ENCODE results near the gene PCGF1. TPM values are rescaled to one million over a fixed set of nuclear protein-coding genes. Genes with fewer than 3 reads are reported as not detected.
A peak's percentile ranks its signal among the peaks of the same experiment; 100 is the strongest.

Gene PCGF1
- total and polyA plus RNA-seq, 2 of the 13 experiments (the other 11 are each of a cell fraction or from before 2014, with no cell fraction given), result 20.4 to 22.6 TPM

DNA sequence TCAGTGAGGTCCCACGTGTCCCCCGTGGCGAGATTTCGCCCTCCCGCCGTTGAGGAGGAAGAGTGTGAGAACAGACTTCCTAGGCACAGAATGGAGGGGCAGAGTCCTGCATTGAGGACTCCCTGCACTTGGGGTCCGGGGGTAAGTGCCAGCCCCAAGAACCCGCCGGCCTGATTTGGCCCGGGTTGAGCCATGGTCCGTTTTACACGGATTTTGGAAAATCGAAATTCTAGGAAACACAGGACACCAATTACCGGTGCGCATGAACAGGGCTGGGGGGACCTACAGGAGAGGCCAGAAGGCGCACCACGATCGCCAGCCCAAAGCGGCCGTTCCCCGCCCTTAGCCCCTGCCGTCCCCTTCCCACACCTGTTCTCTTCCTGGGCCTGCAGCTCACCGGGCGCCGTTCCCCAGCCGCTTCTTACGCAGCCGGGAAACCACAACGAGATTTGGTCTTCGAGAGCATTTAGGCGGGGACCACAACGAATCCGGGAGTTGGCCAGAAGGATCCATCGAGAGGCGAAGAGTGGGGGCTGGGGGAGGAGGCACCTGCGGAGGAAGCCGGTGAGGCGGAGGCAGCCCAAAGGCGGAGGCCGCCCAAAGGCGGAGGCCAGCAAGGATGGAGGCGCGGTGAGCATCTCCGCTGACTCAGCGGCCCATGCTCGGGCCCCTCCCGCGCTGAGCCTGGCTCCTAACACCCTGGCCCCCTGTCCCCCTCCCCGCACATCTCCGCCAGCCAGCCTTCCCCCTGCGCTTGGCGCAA is 6.3 kb upstream of the PCGF1 start:
- H3K27ac ChIP-seq (ENCODE audit: extremely low read length, insufficient read depth, low read length), result peak overlapping the region; percentile 27
- in situ Hi-C loops (cut with HindIII; ENCODE audit: extremely low pct_ligation_motif_present, low pct_unique_long_range_greater_than_20kb) (no loop called here), intact Hi-C loops (cut with micrococcal nuclease; ENCODE audit: unreplicated experiment) (no loop called here)
- no peak for DNase-seq (ENCODE audit: low spot score)
- H3K4me1 ChIP-seq (ENCODE audit: insufficient read depth, low read length), result peaks cover 48% of the 10 kb centered on the region
- POLR2A ChIA-PET, result interaction anchor here (1.0 to 2.4 kb wide), 7 partner anchors 8 to 31 kb away, joined by 3 to 31 read pairs (median 11); partner anchors contain the start of genes AUP1, CCDC142, DQX1 and HTRA2
- H3K79me2 ChIP-seq (ENCODE audit: insufficient read depth, low read length), result no peaks in the 10 kb centered on the region
- H3K9me3 ChIP-seq (ENCODE audit: low read length), result no peaks in the 10 kb centered on the region
- WGBS (ENCODE audit: low lambda C conversion rate), result 85% methylated on average over 52 of the region's 52 CpGs
- no TSS peak for BruUV-seq (replicated peaks)
- no peaks in the 10 kb centered on the region for H3K27me3 ChIP-seq (ENCODE audit: control insufficient read depth in 1 of 2, insufficient read depth in 2 of 2, low read length in 2 of 2)
- CTCF ChIA-PET (ENCODE audit: low intra/inter-chr PET ratio, low total read pairs), result no interaction called here
- H3K4me2 ChIP-seq (ENCODE audit: low read depth, low read length), result peak overlapping the region; percentile 75
- no peak for FAIRE-seq
- H3K9ac ChIP-seq (ENCODE audit: insufficient read depth, low read depth, low read length), result peak overlapping the region; percentile 68
- H2AFZ ChIP-seq (ENCODE audit: low read length), result no peak overlapping the region
- H3K4me3 ChIP-seq (replicated peaks in 1 of 3; ENCODE audit: insufficient read depth in 1 of 3, low read depth in 2 of 3, low read length in 3 of 3), result peak overlapping the region; percentile 43 to 63 (median 62); a peak in 5 of 6 replicates
- ATAC-seq, result no peak; the same call in 1 of the 3 replicates
- peaks cover 8% of the 10 kb centered on the region in 2 experiments; a peak in 4 of 5 replicates for H3K36me3 ChIP-seq (replicated peaks in 1 of 2; ENCODE audit: control insufficient read depth in 1 of 2, insufficient read depth in 2 of 2, low read length in 2 of 2)
- no peaks in the 10 kb centered on the region for H4K20me1 ChIP-seq (ENCODE audit: insufficient read depth, low read length)
- TF ChIP-seq, protein P1, sequence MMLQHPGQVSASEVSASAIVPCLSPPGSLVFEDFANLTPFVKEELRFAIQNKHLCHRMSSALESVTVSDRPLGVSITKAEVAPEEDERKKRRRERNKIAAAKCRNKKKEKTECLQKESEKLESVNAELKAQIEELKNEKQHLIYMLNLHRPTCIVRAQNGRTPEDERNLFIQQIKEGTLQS (CRISPR knock-in tag; IDR thresholded peaks at IDR 0.05), result no peak
- peak; percentile 38 to 62 for TF ChIP-seq MAFK (conservative IDR thresholded peaks at IDR 0.05 in 1 of 2, IDR thresholded peaks at IDR 0.05 in 1 of 2; ENCODE audit: low read length in 2 of 2)
- peak; percentile 53; the same call in 1 of the 2 replicates for TF ChIP-seq TARDBP (CRISPR knock-in tag; IDR thresholded peaks at IDR 0.05)
- TF ChIP-seq, protein P2, sequence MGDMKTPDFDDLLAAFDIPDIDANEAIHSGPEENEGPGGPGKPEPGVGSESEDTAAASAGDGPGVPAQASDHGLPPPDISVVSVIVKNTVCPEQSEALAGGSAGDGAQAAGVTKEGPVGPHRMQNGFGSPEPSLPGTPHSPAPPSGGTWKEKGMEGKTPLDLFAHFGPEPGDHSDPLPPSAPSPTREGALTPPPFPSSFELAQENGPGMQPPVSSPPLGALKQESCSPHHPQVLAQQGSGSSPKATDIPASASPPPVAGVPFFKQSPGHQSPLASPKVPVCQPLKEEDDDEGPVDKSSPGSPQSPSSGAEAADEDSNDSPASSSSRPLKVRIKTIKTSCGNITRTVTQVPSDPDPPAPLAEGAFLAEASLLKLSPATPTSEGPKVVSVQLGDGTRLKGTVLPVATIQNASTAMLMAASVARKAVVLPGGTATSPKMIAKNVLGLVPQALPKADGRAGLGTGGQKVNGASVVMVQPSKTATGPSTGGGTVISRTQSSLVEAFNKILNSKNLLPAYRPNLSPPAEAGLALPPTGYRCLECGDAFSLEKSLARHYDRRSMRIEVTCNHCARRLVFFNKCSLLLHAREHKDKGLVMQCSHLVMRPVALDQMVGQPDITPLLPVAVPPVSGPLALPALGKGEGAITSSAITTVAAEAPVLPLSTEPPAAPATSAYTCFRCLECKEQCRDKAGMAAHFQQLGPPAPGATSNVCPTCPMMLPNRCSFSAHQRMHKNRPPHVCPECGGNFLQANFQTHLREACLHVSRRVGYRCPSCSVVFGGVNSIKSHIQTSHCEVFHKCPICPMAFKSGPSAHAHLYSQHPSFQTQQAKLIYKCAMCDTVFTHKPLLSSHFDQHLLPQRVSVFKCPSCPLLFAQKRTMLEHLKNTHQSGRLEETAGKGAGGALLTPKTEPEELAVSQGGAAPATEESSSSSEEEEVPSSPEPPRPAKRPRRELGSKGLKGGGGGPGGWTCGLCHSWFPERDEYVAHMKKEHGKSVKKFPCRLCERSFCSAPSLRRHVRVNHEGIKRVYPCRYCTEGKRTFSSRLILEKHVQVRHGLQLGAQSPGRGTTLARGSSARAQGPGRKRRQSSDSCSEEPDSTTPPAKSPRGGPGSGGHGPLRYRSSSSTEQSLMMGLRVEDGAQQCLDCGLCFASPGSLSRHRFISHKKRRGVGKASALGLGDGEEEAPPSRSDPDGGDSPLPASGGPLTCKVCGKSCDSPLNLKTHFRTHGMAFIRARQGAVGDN (CRISPR knock-in tag; IDR thresholded peaks at IDR 0.05), result peak; percentile 54
- no peak for TF ChIP-seq ZNF772 (CRISPR knock-in tag; IDR thresholded peaks at IDR 0.05)
- TF ChIP-seq, protein P3, sequence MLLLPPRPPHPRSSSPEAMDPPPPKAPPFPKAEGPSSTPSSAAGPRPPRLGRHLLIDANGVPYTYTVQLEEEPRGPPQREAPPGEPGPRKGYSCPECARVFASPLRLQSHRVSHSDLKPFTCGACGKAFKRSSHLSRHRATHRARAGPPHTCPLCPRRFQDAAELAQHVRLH (CRISPR knock-in tag; IDR thresholded peaks at IDR 0.05; ENCODE audit: borderline replicate concordance, low read depth), result no peak
- TF ChIP-seq, protein P4, sequence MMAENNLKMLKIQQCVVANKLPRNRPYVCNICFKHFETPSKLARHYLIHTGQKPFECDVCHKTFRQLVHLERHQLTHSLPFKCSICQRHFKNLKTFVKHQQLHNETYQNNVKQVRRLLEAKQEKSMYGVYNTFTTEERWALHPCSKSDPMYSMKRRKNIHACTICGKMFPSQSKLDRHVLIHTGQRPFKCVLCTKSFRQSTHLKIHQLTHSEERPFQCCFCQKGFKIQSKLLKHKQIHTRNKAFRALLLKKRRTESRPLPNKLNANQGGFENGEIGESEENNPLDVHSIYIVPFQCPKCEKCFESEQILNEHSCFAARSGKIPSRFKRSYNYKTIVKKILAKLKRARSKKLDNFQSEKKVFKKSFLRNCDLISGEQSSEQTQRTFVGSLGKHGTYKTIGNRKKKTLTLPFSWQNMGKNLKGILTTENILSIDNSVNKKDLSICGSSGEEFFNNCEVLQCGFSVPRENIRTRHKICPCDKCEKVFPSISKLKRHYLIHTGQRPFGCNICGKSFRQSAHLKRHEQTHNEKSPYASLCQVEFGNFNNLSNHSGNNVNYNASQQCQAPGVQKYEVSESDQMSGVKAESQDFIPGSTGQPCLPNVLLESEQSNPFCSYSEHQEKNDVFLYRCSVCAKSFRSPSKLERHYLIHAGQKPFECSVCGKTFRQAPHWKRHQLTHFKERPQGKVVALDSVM (CRISPR knock-in tag; IDR thresholded peaks at IDR 0.05), result peak; percentile 84
- no peak for TF ChIP-seq ZNF570 (CRISPR knock-in tag; IDR thresholded peaks at IDR 0.05; ENCODE audit: borderline replicate concordance)
- 0 out of 2 replicates have a peak, but pooled peaks have one; percentile 10 for TF ChIP-seq ZNF256 (CRISPR knock-in tag; conservative IDR thresholded peaks at IDR 0.05)
- TF ChIP-seq, protein P5, sequence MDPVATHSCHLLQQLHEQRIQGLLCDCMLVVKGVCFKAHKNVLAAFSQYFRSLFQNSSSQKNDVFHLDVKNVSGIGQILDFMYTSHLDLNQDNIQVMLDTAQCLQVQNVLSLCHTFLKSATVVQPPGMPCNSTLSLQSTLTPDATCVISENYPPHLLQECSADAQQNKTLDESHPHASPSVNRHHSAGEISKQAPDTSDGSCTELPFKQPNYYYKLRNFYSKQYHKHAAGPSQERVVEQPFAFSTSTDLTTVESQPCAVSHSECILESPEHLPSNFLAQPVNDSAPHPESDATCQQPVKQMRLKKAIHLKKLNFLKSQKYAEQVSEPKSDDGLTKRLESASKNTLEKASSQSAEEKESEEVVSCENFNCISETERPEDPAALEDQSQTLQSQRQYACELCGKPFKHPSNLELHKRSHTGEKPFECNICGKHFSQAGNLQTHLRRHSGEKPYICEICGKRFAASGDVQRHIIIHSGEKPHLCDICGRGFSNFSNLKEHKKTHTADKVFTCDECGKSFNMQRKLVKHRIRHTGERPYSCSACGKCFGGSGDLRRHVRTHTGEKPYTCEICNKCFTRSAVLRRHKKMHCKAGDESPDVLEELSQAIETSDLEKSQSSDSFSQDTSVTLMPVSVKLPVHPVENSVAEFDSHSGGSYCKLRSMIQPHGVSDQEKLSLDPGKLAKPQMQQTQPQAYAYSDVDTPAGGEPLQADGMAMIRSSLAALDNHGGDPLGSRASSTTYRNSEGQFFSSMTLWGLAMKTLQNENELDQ (CRISPR knock-in tag; IDR thresholded peaks at IDR 0.05; ENCODE audit: borderline replicate concordance), result peak; percentile 56; the same call in 1 of the 2 replicates
- TF ChIP-seq GZF1 (CRISPR knock-in tag; IDR thresholded peaks at IDR 0.05), result 0 out of 2 replicates have a peak, but pooled peaks have one; percentile 27
